BLaER1 treated with 17β-estradiol and CSF1 and Interleukin-3, amounts not matched to agents 10 nM and 100 nM (cell line): ENCODE data around the gene FOXS1.

Experiments
- H3K27ac ChIP-seq, 11 experiments: shearing (Covaris generic); formaldehyde crosslinking; 2 replicates each; pipeline ENCODE4 v1.8.1; 2022
- H3K27me3 ChIP-seq, 11 experiments: shearing (Covaris generic); formaldehyde crosslinking; 2 replicates each; pipeline ENCODE4 v1.8.1; 2022
- H3K36me3 ChIP-seq, 11 experiments: shearing (Covaris generic); formaldehyde crosslinking; 2 replicates each; pipeline ENCODE4 v1.8.1; 2022
- H3K4me1 ChIP-seq, 10 experiments: shearing (Covaris generic); formaldehyde crosslinking; 2 replicates each; pipeline ENCODE4 v1.8.1; 2022
- H3K4me2 ChIP-seq, 11 experiments: shearing (Covaris generic); formaldehyde crosslinking; 2 replicates each; pipeline ENCODE4 v1.8.1; 2022
- H3K4me3 ChIP-seq, 10 experiments: shearing (Covaris generic); formaldehyde crosslinking; 2 replicates each; pipeline ENCODE4 v1.8.1; 2022
- H3K9ac ChIP-seq, 11 experiments: shearing (Covaris generic); formaldehyde crosslinking; 2 replicates each; pipeline ENCODE4 v1.8.1; 2022
- H3K9me3 ChIP-seq, 11 experiments: shearing (Covaris generic); formaldehyde crosslinking; replicated peaks in 1 of 11; 2 replicates each; pipeline ENCODE4 v1.8.1; 2022
- H4K20me1 ChIP-seq, 11 experiments: shearing (Covaris generic); formaldehyde crosslinking; 2 replicates each; pipeline ENCODE4 v1.8.1; 2022
- Cebpa-rat ChIP-seq, 11 experiments: shearing (Covaris generic); IDR thresholded peaks; 2 replicates each; pipeline ENCODE4 v1.8.1; 2022

FOXS1 gene

DNA sequence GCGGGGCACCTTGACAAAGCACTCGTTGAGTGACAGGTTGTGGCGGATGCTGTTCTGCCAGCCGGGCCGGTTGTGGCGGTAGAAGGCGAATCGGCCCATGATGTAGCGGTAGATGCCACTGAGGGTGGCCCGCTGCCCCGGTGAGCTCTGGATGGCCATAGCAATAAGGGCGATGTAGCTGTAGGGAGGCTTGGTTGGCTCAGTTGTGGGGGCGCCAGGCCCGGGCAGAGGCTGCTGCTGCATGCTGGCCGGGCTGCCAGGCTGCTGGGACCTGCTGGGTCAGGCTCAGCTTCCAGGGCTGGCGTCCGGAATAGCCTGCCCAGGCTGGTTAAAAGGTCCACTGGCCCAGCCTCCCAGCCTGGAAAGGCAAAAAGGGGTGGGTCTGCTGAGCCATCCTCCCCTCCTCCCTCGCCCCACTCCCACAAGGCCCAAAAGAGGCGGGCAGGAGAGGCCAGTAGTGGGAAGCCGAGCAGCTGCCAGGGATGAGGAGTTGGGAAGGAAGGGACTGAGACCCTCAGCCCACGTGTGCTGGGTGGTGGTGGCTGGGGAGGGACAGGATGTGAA, at the start of gene FOXS1:
Gene FOXS1, minus strand, starts transcription at position 305 of the 564 bp plus-strand sequence. Its CDS starts 62 bp downstream, at position 243.
- peak within 1 kb of the TSS in 1 of 11 experiments; percentile 13; a peak in 1 of 22 replicates for H3K27ac ChIP-seq
- H3K9ac ChIP-seq: peak within 1 kb of the TSS in 7 of 11 experiments; percentile 6 to 54 (median 21); a peak in 4 of 22 replicates
- peaks cover 0 to 38% (median 0%) of the 10 kb centered on the region in 11 experiments; a peak in 5 of 22 replicates for H3K27me3 ChIP-seq
- TF ChIP-seq Cebpa-rat (IDR thresholded peaks at IDR 0.05): no peak
- H3K4me1 ChIP-seq: peaks cover 22 to 50% (median 48%) of the 10 kb centered on the region in 10 experiments
- H3K4me3 ChIP-seq: no peak within 1 kb of the TSS
- H3K9me3 ChIP-seq: no peaks in the 10 kb centered on the region
- no peaks in the 10 kb centered on the region for H3K36me3 ChIP-seq
- peaks cover 0 to 53% (median 0%) of the 10 kb centered on the region in 11 experiments; a peak in 7 of 22 replicates for H4K20me1 ChIP-seq
- H3K4me2 ChIP-seq: peak within 1 kb of the TSS; percentile 12 to 85 (median 74)

DNA sequence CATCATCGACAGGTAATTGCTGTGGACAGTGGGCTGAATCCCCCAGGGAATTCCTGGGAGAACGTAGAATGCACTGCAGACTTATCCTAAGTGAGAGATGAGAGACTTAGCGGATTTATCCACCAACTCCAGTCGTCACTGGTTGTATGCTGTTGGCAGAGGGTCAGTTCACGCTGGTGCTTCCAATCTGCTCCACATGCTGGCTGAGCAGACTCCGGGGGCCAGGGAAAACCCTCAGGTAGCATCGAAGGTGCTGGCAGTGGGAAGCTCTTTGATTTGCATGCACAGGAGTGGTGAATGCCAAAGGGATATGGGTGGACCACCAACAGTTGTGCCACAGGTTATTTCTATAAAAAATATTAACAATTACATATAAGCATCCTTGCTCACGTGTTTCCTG, 45.2 kb upstream of the FOXS1 start:
- H3K27ac ChIP-seq: no peak overlapping the region
- H3K36me3 ChIP-seq: no peaks in the 10 kb centered on the region
- H3K4me3 ChIP-seq: no peak overlapping the region
- no peak for TF ChIP-seq Cebpa-rat (IDR thresholded peaks at IDR 0.05)
- H3K9ac ChIP-seq: no peak overlapping the region
- H4K20me1 ChIP-seq: no peaks in the 10 kb centered on the region
- H3K27me3 ChIP-seq: no peaks in the 10 kb centered on the region
- no peak overlapping the region for H3K4me2 ChIP-seq
- peaks cover 7 to 16% (median 10%) of the 10 kb centered on the region in 10 experiments; a peak in 18 of 20 replicates for H3K4me1 ChIP-seq
- 0 out of 22 replicates have a peak, but pooled peaks cover 0 to 4% (median 0%) of the 10 kb centered on the region in 11 experiments for H3K9me3 ChIP-seq

DNA sequence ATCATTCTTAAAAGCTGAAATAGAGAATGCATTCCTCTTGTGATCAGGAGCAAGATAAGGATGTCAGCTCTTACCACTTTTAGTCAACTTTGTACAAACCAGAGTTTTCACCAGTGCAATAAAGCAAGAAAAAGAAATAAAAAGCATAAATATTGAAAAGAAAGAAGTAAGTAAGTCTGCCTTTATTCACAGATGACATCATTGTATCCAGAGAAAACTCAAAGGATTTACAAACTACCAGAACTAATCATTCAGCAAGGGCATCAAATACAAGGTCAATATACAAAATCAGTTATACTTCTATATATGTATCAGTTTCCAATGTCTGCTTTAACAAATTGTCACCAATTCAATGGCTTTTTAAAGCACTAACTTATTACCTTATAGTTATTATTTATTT, 38.4 kb upstream of the FOXS1 start:
- H3K36me3 ChIP-seq: no peaks in the 10 kb centered on the region
- no peak overlapping the region for H3K27ac ChIP-seq
- no peak overlapping the region for H3K4me2 ChIP-seq
- H3K9me3 ChIP-seq: no peaks in the 10 kb centered on the region
- TF ChIP-seq Cebpa-rat (IDR thresholded peaks at IDR 0.05): no peak
- H3K27me3 ChIP-seq: no peaks in the 10 kb centered on the region
- no peak overlapping the region for H3K4me3 ChIP-seq
- H4K20me1 ChIP-seq: no peaks in the 10 kb centered on the region
- no peak overlapping the region for H3K9ac ChIP-seq
- peaks cover 5 to 33% (median 12%) of the 10 kb centered on the region in 10 experiments; a peak in 18 of 20 replicates for H3K4me1 ChIP-seq

DNA sequence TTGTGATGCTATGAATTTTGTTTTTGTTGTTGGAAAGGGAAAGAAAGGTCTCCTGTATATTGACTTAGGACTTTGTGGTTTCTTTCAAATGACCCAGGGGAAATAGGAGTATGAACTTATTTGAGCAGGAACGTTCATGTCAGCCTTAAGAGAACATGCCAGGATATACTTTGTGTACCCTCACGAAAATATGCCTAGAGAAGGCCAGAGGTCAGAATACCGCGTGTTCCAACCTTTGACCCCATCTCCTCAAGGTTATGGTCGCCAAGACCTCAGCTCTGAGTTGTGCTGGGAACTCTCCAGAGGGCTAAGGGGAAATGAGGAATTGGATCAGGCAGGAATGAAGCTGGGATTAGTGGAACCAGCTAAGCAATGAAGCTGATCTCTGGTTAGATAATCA, 36.5 kb upstream of the FOXS1 start:
- H3K27me3 ChIP-seq: no peaks in the 10 kb centered on the region
- H4K20me1 ChIP-seq: no peaks in the 10 kb centered on the region
- H3K9ac ChIP-seq: no peak overlapping the region
- no peak overlapping the region for H3K27ac ChIP-seq
- peak overlapping the region in 1 of 11 experiments; percentile 22; a peak in 2 of 22 replicates for H3K4me2 ChIP-seq
- no peaks in the 10 kb centered on the region for H3K36me3 ChIP-seq
- H3K4me3 ChIP-seq: no peak overlapping the region
- no peak for TF ChIP-seq Cebpa-rat (IDR thresholded peaks at IDR 0.05)
- H3K9me3 ChIP-seq: 0 out of 22 replicates have a peak, but pooled peaks cover 0 to 4% (median 0%) of the 10 kb centered on the region in 11 experiments
- peaks cover 6 to 34% (median 13%) of the 10 kb centered on the region in 10 experiments; a peak in 18 of 20 replicates for H3K4me1 ChIP-seq

DNA sequence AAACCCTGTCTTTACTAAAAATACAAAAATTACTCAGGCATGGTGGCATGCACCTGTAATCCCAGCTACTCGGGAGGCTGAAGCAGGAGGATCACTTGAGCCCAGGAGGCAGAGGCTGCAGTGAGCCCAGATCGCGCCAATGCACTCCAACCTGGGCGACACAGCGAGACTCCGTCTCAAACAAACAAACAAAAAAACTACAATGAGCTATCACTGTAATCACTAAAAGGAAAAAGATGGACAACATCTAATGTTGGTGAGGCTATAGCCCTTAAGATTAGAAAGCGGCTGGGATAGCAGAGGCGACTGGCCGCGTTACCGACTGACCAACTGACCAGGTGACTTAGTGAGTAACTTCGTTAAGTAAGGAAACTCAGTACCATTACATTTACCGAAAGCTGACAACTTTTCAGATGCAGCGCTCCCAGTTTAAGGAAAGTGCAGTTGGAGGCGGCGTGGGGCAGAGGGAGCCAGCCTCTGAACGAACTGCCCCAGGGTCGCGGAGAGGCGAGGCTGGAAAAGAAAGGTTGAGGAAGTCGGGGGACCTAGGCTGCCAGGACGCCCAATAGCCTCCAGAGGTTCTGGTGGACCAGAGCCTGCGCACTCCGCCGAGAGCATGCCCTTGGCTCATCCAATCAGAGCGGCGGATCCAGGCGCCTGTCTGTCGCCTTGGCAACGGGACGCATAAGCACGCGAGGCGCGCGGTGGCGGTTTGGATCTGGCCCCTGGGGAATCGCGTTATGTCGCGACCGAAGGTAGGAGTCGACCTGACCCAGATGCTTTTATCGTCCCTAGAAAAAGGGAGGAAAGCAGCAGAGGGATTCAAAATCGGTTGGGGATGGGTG, 34.0 kb upstream of the FOXS1 start:
- Histone ChIP-seq H3K36me3 (no peaks in the 10 kb centered on the region), H3K27ac (peak overlapping the region in 10 of 11 experiments; percentile 37 to 87 (median 66); a peak in 17 of 22 replicates)

DNA sequence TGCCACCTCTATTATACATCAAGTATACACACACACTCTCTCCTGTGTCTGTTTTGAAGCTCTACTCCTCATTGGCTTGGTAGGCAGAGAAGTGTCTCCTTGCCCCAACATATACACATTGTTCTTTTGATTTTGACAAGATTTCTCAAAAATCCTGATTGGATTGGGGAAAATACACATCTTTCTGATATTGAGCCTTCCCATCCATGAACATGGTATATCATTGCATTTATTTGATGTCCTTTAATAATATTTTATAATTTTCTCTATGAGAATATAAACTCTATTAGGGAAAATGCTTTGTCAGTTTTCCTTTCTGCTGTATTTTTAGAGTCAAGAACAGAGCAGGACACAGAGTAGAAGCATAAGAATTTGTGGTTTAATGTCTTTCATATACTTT, 32.3 kb upstream of the FOXS1 start:
- Histone ChIP-seq H3K4me3 (no peak overlapping the region), H3K27ac (no peak overlapping the region), H3K4me1 (peaks cover 24 to 41% (median 29%) of the 10 kb centered on the region in 10 experiments), H3K9me3 (0 out of 22 replicates have a peak, but pooled peaks cover 0 to 4% (median 0%) of the 10 kb centered on the region in 11 experiments), H4K20me1 (no peaks in the 10 kb centered on the region), H3K9ac (no peak overlapping the region), H3K4me2 (no peak overlapping the region), H3K27me3 (peaks cover 0 to 6% (median 1%) of the 10 kb centered on the region in 11 experiments; a peak in 9 of 22 replicates), H3K36me3 (no peaks in the 10 kb centered on the region)
- TF ChIP-seq Cebpa-rat (IDR thresholded peaks at IDR 0.05): no peak

More for the DNA sequence above, 34.0 kb upstream of the FOXS1 start:
- no peaks in the 10 kb centered on the region for H3K27me3 ChIP-seq
- peak overlapping the region; percentile 56 to 71 (median 62) for H3K4me3 ChIP-seq
- H3K9me3 ChIP-seq: 0 out of 22 replicates have a peak, but pooled peaks cover 0 to 4% (median 0%) of the 10 kb centered on the region in 11 experiments
- peak overlapping the region; percentile 68 to 92 (median 86) for H3K4me2 ChIP-seq
- H4K20me1 ChIP-seq: no peaks in the 10 kb centered on the region
- H3K9ac ChIP-seq: peak overlapping the region; percentile 61 to 83 (median 77)
- no peak for TF ChIP-seq Cebpa-rat (IDR thresholded peaks at IDR 0.05)
- H3K4me1 ChIP-seq: peaks cover 24 to 42% (median 29%) of the 10 kb centered on the region in 10 experiments

DNA sequence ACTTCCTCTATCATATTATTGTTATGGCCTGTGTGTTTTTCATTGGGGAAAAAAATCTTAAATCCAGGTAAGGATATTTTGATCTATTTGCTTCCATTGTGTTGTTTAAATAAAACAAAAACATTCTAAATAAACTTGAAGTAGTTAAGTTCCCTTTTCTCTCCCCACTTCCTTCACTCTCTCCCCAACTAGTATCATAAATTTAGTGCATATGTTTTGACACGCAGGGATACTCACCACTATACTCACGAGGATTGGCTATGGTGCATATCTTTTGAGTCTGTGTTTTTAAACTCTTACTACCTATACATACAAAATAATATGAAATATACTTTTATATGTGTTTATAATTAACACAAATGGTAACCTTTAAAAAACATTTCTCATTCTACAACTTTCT, 30.3 kb upstream of the FOXS1 start:
- Histone ChIP-seq H4K20me1 (no peaks in the 10 kb centered on the region), H3K36me3 (no peaks in the 10 kb centered on the region), H3K4me3 (no peak overlapping the region), H3K27ac (0 out of 22 replicates have a peak overlapping the region, but pooled peaks of 2 of the 11 experiments have one; percentile 0 to 1), H3K27me3 (peaks cover 19 to 26% (median 22%) of the 10 kb centered on the region in 11 experiments), H3K4me2 (peak overlapping the region in 10 of 11 experiments; percentile 10 to 74 (median 48); a peak in 14 of 22 replicates), H3K9me3 (0 out of 22 replicates have a peak, but pooled peaks cover 0 to 4% (median 0%) of the 10 kb centered on the region in 11 experiments), H3K4me1 (peaks cover 27 to 44% (median 36%) of the 10 kb centered on the region in 10 experiments), H3K9ac (no peak overlapping the region)
- no peak for TF ChIP-seq Cebpa-rat (IDR thresholded peaks at IDR 0.05)

DNA sequence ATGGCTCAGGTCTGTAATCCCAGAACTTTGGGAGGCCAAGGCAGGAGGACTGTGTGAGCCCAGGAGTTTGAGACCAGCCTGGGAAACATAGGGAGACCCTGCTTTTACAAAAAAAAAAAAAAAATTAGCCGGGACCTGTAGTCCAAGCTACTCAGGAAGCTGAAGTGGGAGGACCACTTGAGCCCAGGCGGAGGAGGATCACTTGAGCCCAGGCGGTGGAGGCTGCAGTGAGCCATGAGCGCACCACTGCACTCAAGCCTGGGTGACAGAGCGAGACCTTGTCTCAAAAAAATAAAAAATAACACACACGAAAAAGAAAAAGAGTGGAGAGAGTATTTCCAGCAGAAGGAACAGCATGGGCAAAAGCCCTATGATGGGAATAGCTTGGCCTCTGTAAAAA, 27.0 kb upstream of the FOXS1 start:
- Histone ChIP-seq H3K27me3 (peaks cover 34 to 44% (median 42%) of the 10 kb centered on the region in 11 experiments), H3K27ac (no peak overlapping the region), H4K20me1 (peaks cover 0 to 7% (median 0%) of the 10 kb centered on the region in 11 experiments; a peak in 1 of 22 replicates), H3K4me2 (0 out of 22 replicates have a peak overlapping the region, but pooled peaks of 2 of the 11 experiments have one; percentile 7 to 20), H3K4me1 (peaks cover 34 to 59% (median 53%) of the 10 kb centered on the region in 10 experiments), H3K4me3 (no peak overlapping the region), H3K36me3 (no peaks in the 10 kb centered on the region), H3K9me3 (no peaks in the 10 kb centered on the region), H3K9ac (no peak overlapping the region)
- no peak for TF ChIP-seq Cebpa-rat (IDR thresholded peaks at IDR 0.05)
